HepG2 (cell line): ENCODE measurements around the gene TLK2. TPM values are rescaled to one million over a fixed set of nuclear protein-coding genes. Genes with fewer than 3 reads are reported as not detected.

Source experiments
- ATF1 ChIP-seq: IDR thresholded peaks from 2 replicates; pipeline ENCODE4 v1.6.1; 2016; ENCODE audit warnings: mild to moderate bottlenecking, control low read depth
- ATF5 ChIP-seq: sonication (generic); formaldehyde crosslinking; IDR thresholded peaks from 2 replicates; pipeline ENCODE4 v1.4.0; 2020; ENCODE audit warnings: mild to moderate bottlenecking, low read depth, missing genetic modification reagents
- CERS6 ChIP-seq: sonication (generic); formaldehyde crosslinking; IDR thresholded peaks from 2 replicates; pipeline ENCODE4 v1.5.0; 2020; ENCODE audit warnings: missing genetic modification reagents
- CSRNP2 ChIP-seq: sonication (generic); formaldehyde crosslinking; conservative IDR thresholded peaks from 2 replicates; pipeline ENCODE4 v1.8.0; 2022; ENCODE audit warnings: low read depth, missing genetic modification reagents
- GMEB1 ChIP-seq: sonication (generic); formaldehyde crosslinking; IDR thresholded peaks from 2 replicates; pipeline ENCODE4 v1.5.1; 2020; ENCODE audit warnings: missing genetic modification reagents, mild to moderate bottlenecking, borderline replicate concordance
- ISL2 ChIP-seq: sonication (generic); formaldehyde crosslinking; IDR thresholded peaks from 2 replicates; pipeline ENCODE4 v1.5.0; 2020; ENCODE audit warnings: missing genetic modification reagents
- NFKB2 ChIP-seq: sonication (generic); formaldehyde crosslinking; IDR thresholded peaks from 2 replicates; pipeline ENCODE4 v1.4.0; 2020; ENCODE audit warnings: missing genetic modification reagents, borderline replicate concordance
- NRL ChIP-seq: sonication (generic); formaldehyde crosslinking; IDR thresholded peaks from 2 replicates; pipeline ENCODE4 v1.5.0; 2020; ENCODE audit warnings: missing genetic modification reagents, mild to moderate bottlenecking, moderate library complexity, borderline replicate concordance
- PHB2 ChIP-seq: fragments of 450-650 bp; IDR thresholded peaks from 2 replicates; pipeline ENCODE4 v1.6.1; 2018; ENCODE audit not compliant: partially characterized antibody
- SIN3A ChIP-seq: IDR thresholded peaks from 2 replicates; pipeline ENCODE4 v1.6.1; 2011; ENCODE audit warnings: low read depth, mild to moderate bottlenecking, control low read depth, low read length, borderline replicate concordance
- SMAD9 ChIP-seq: sonication (generic); formaldehyde crosslinking; IDR thresholded peaks from 2 replicates; pipeline ENCODE4 v1.5.1; 2020; ENCODE audit warnings: mild to moderate bottlenecking, missing genetic modification reagents
- SRF ChIP-seq: IDR thresholded peaks from 2 replicates; pipeline ENCODE4 v1.6.1; 2011; ENCODE audit warnings: mild to moderate bottlenecking, low read depth, low read length, moderate library complexity
- TCF7L2 ChIP-seq: IDR thresholded peaks from 2 replicates; pipeline ENCODE4 v1.6.1; 2011; ENCODE audit warnings: mild to moderate bottlenecking, low read depth, low read length, moderate library complexity
- TFE3 ChIP-seq: IDR thresholded peaks from 2 replicates; pipeline ENCODE4 v1.6.1; 2016
- ZBTB37 ChIP-seq: sonication (generic); formaldehyde crosslinking; IDR thresholded peaks from 2 replicates; pipeline ENCODE4 v1.4.0; 2020; ENCODE audit warnings: mild to moderate bottlenecking, missing genetic modification reagents
- ZC3H4 ChIP-seq: sonication (generic); formaldehyde crosslinking; IDR thresholded peaks from 2 replicates; pipeline ENCODE4 v1.4.0; 2020; ENCODE audit warnings: missing genetic modification reagents, borderline replicate concordance
- ZNF350 ChIP-seq: sonication (generic); formaldehyde crosslinking; IDR thresholded peaks from 2 replicates; pipeline ENCODE4 v1.4.0; 2020; ENCODE audit warnings: mild to moderate bottlenecking, low read depth, missing genetic modification reagents, borderline replicate concordance
- ZNF510 ChIP-seq: sonication (generic); formaldehyde crosslinking; IDR thresholded peaks from 2 replicates; pipeline ENCODE4 v1.4.0; 2020; ENCODE audit warnings: low read depth, mild to moderate bottlenecking, missing genetic modification reagents
- ZNF607 ChIP-seq: sonication (generic); formaldehyde crosslinking; IDR thresholded peaks from 2 replicates; pipeline ENCODE4 v1.5.1; 2020; ENCODE audit warnings: missing genetic modification reagents, mild to moderate bottlenecking, borderline replicate concordance
- ZSCAN21 ChIP-seq: sonication (generic); formaldehyde crosslinking; IDR thresholded peaks from 2 replicates; pipeline ENCODE4 v1.8.0; 2022; ENCODE audit warnings: mild to moderate bottlenecking, missing genetic modification reagents, moderate library complexity, borderline replicate concordance
- polyA plus RNA-seq, 8 experiments: library from polyadenylated mRNA; depleted of rRNA in 3 of 8; stranded (reverse) in 7 of 8; unstranded in 1 of 8; fragments of >200 nt; fragmentation: Illumina TruSeq in 4 of 8; extraction: Trizol in 4 of 8; gene quantifications; 2 replicates each; pipeline versions ENCODE4 v1.2.1 to v1.2.3, GENCODE V29; 2011 to 2016; ENCODE audit warnings: low read depth in 4 of 8, missing spikeins in 1 of 8, mixed read lengths in 1 of 8; ENCODE audit not compliant: insufficient read depth in 1 of 8
- total RNA-seq, 5 experiments: library from RNA; depleted of rRNA; stranded (reverse); fragments of >200 nt; fragmentation: Illumina TruSeq; extraction: Trizol; gene quantifications; 2 replicates each; pipeline ENCODE4 v1.2.3, GENCODE V29; 2016; ENCODE audit warnings: low read depth in 1 of 5

TLK2 gene
- total and polyA plus RNA-seq, 2 of the 13 experiments (the other 11 are each of a cell fraction or from before 2014, with no cell fraction given): 58.7 to 60.8 TPM

GRCh38 chr17:62644487-62645173 lies 166.0 kb downstream of the TLK2 start (continued):
- TF ChIP-seq CSRNP2 (CRISPR knock-in tag) (no peak), PHB2 (no peak), ZC3H4 (CRISPR knock-in tag) (no peak), GMEB1 (CRISPR knock-in tag) (no peak), ZBTB37 (CRISPR knock-in tag) (no peak), ZNF350 (CRISPR knock-in tag) (no peak), CERS6 (no peak), ATF1 (CRISPR knock-in tag) (no peak), NFKB2 (CRISPR knock-in tag) (no peak), ISL2 (CRISPR knock-in tag) (no peak), ATF5 (CRISPR knock-in tag) (no peak), ZNF510 (CRISPR knock-in tag) (no peak), SRF (no peak), ZNF607 (no peak), TCF7L2 (no peak), SIN3A (no peak), NRL (no peak), ZSCAN21 (CRISPR knock-in tag) (no peak), TFE3 (0 out of 2 replicates have a peak, but pooled peaks have one; percentile 25), SMAD9 (no peak)
